Cortex of kidney (tissue), 1 donor: ENCODE results near the gene RAB3D.
"Not testable (repeated sequence)": the region's sequence is repeated elsewhere in the genome, so short reads cannot be mapped to it uniquely, and the experiment has no call there.

Source experiments
- DNase-seq: peaks from one replicate; lab custom pipeline; 2025; lab: John Stamatoyannopoulos, UW

The RAB3D gene

GRCh38 chr19:11338121-11338520, 1.3 kb downstream of the RAB3D start:
- DNase-seq = no peak

GRCh38 chr19:11337080-11337479, 2.4 kb downstream of the RAB3D start:
- DNase-seq = no peak

GRCh38 chr19:11335449-11336146, 3.9 kb downstream of the RAB3D start:
- no peak for DNase-seq

- not testable (repeated sequence) for DNase-seq
These were observed 5.6 kb downstream of the RAB3D start for GRCh38 chr19:11333838-11334237.

GRCh38 chr19:11332822-11333221, 6.6 kb downstream of the RAB3D start:
- no peak for DNase-seq

GRCh38 chr19:11331502-11331901, 8.0 kb downstream of the RAB3D start:
- DNase-seq = no peak

- DNase-seq = no peak
These were observed 9.3 kb downstream of the RAB3D start for GRCh38 chr19:11330127-11330526.

- DNase-seq = no peak
These were observed 13.9 kb downstream of the RAB3D start for GRCh38 chr19:11325544-11325943.

- DNase-seq = no peak
These were observed 14.6 kb downstream of the RAB3D start for GRCh38 chr19:11324748-11325389.

- DNase-seq = no peak
These were observed 15.3 kb downstream of the RAB3D start for GRCh38 chr19:11324079-11324661.

- DNase-seq = no peak
These were observed 15.8 kb downstream of the RAB3D start for GRCh38 chr19:11323601-11324078.

- DNase-seq = no peak
These were observed 17.0 kb downstream of the RAB3D start for GRCh38 chr19:11322269-11323024.

- no peak for DNase-seq
These were observed 18.0 kb downstream of the RAB3D start for GRCh38 chr19:11321191-11322126.

- not testable (repeated sequence) for DNase-seq
These were observed 19.0 kb downstream of the RAB3D start for GRCh38 chr19:11320278-11320995.

GRCh38 chr19:11306337-11306736, 33.1 kb downstream of the RAB3D start:
- no peak for DNase-seq

GRCh38 chr19:11304936-11305335, 34.5 kb downstream of the RAB3D start:
- no peak for DNase-seq

- no peak for DNase-seq
These were observed 38.7 kb downstream of the RAB3D start for GRCh38 chr19:11300811-11301120.

GRCh38 chr19:11299946-11300810, 39.3 kb downstream of the RAB3D start:
- DNase-seq = no peak

GRCh38 chr19:11296264-11296663, 43.2 kb downstream of the RAB3D start:
- no peak for DNase-seq
